NB4 (cell line): Measurements from ENCODE around the gene LUZP2.

Experiments
- POLR2A ChIP-seq: IDR thresholded peaks from 2 replicates; pipeline ENCODE4 v1.6.1; 2011; ENCODE audit warnings: mild to moderate bottlenecking; ENCODE audit not compliant: insufficient read length; ENCODE audit errors: extremely low read depth
- TF ChIP-seq, protein P1 (sequence below): IDR thresholded peaks from one replicate; pipeline ENCODE4 v1.5.1; 2012; ENCODE audit warnings: low read depth, low read length

DNA sequence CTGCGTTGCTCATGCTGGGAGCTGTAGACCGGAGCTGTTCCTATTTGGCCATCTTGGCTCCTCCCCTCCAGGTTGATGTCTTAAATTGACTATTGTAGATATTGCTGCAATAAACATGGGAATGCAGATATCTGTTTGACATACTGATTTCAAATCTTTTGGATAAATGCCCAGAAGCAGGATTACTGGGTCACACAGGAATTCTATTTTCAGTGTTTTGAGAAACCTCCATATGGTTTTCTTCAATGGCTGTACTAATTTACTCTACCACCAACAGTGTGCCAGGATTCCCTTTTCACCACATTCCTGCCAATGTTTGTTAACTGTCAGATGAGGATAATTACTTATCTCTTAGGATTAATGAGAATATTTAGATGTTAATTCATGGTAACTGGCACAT, 467.0 kb downstream of the LUZP2 start:
- TF ChIP-seq, protein P1, sequence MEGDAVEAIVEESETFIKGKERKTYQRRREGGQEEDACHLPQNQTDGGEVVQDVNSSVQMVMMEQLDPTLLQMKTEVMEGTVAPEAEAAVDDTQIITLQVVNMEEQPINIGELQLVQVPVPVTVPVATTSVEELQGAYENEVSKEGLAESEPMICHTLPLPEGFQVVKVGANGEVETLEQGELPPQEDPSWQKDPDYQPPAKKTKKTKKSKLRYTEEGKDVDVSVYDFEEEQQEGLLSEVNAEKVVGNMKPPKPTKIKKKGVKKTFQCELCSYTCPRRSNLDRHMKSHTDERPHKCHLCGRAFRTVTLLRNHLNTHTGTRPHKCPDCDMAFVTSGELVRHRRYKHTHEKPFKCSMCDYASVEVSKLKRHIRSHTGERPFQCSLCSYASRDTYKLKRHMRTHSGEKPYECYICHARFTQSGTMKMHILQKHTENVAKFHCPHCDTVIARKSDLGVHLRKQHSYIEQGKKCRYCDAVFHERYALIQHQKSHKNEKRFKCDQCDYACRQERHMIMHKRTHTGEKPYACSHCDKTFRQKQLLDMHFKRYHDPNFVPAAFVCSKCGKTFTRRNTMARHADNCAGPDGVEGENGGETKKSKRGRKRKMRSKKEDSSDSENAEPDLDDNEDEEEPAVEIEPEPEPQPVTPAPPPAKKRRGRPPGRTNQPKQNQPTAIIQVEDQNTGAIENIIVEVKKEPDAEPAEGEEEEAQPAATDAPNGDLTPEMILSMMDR, result no peak
- TF ChIP-seq POLR2A, result no peak
